ENCODE results near the gene COPG2. TPM values are rescaled to one million over a fixed set of nuclear protein-coding genes. Genes with fewer than 3 reads are reported as not detected.

The COPG2 gene
- total and polyA plus RNA-seq, 2 of the 13 experiments (the other 11 are each of a cell fraction or from before 2014, with no cell fraction given): 14.1 to 17.7 TPM

DNA sequence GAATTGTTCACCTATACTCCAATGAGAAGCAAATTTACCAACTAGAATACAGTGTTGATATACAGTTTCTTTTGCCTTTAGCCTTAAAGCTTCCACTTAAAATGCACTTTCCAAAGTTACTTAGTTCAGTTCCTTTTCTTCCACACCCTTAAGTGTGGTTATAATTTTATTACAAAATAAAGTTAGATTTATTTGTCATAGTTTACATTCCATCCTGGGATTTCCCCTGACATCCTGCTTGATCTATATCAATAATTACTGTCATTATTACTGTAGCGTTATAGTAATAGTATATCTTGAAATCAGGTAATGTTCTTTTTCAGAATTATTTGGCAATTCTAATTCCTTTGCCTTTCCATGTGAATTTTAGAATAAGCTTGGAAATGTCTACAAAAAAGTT, 199.9 kb downstream of the COPG2 start (continued):
- no peak for TF ChIP-seq ZNF710 (CRISPR knock-in tag; IDR thresholded peaks at IDR 0.05; ENCODE audit: borderline replicate concordance)
- no peak for TF ChIP-seq ZNF12 (CRISPR knock-in tag; IDR thresholded peaks at IDR 0.05)
- no peak for TF ChIP-seq ZNF333 (CRISPR knock-in tag; IDR thresholded peaks at IDR 0.05; ENCODE audit: borderline replicate concordance)
- TF ChIP-seq IKZF4 (CRISPR knock-in tag; IDR thresholded peaks at IDR 0.05; ENCODE audit: borderline replicate concordance, low read depth, not compliant biosample characterization): no peak
- no peak for TF ChIP-seq ZNF883 (CRISPR knock-in tag; IDR thresholded peaks at IDR 0.05; ENCODE audit: not compliant biosample characterization)
- TF ChIP-seq, protein P1, sequence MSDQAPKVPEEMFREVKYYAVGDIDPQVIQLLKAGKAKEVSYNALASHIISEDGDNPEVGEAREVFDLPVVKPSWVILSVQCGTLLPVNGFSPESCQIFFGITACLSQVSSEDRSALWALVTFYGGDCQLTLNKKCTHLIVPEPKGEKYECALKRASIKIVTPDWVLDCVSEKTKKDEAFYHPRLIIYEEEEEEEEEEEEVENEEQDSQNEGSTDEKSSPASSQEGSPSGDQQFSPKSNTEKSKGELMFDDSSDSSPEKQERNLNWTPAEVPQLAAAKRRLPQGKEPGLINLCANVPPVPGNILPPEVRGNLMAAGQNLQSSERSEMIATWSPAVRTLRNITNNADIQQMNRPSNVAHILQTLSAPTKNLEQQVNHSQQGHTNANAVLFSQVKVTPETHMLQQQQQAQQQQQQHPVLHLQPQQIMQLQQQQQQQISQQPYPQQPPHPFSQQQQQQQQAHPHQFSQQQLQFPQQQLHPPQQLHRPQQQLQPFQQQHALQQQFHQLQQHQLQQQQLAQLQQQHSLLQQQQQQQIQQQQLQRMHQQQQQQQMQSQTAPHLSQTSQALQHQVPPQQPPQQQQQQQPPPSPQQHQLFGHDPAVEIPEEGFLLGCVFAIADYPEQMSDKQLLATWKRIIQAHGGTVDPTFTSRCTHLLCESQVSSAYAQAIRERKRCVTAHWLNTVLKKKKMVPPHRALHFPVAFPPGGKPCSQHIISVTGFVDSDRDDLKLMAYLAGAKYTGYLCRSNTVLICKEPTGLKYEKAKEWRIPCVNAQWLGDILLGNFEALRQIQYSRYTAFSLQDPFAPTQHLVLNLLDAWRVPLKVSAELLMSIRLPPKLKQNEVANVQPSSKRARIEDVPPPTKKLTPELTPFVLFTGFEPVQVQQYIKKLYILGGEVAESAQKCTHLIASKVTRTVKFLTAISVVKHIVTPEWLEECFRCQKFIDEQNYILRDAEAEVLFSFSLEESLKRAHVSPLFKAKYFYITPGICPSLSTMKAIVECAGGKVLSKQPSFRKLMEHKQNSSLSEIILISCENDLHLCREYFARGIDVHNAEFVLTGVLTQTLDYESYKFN (CRISPR knock-in tag; conservative IDR thresholded peaks at IDR 0.05): no peak
- TF ChIP-seq, protein P2, sequence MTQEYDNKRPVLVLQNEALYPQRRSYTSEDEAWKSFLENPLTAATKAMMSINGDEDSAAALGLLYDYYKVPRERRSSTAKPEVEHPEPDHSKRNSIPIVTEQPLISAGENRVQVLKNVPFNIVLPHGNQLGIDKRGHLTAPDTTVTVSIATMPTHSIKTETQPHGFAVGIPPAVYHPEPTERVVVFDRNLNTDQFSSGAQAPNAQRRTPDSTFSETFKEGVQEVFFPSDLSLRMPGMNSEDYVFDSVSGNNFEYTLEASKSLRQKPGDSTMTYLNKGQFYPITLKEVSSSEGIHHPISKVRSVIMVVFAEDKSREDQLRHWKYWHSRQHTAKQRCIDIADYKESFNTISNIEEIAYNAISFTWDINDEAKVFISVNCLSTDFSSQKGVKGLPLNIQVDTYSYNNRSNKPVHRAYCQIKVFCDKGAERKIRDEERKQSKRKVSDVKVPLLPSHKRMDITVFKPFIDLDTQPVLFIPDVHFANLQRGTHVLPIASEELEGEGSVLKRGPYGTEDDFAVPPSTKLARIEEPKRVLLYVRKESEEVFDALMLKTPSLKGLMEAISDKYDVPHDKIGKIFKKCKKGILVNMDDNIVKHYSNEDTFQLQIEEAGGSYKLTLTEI (CRISPR knock-in tag; conservative IDR thresholded peaks at IDR 0.05): no peak
- no peak for TF ChIP-seq PHF21A (CRISPR knock-in tag; IDR thresholded peaks at IDR 0.05)
- no peak for TF ChIP-seq BRF2 (CRISPR knock-in tag; IDR thresholded peaks at IDR 0.05)
- TF ChIP-seq HOXA5 (CRISPR knock-in tag; IDR thresholded peaks at IDR 0.05): no peak
- TF ChIP-seq SUZ12 (IDR thresholded peaks at IDR 0.05; ENCODE audit: low read depth, low read length): no peak
